Activated CD4-positive, alpha-beta T cell treated with anti-CD3 and anti-CD28 coated beads for 36 hours (primary cell): ENCODE data around the gene ZNF580. TPM values are rescaled to one million over a fixed set of nuclear protein-coding genes. Genes with fewer than 3 reads are reported as not detected.
A peak's percentile ranks its signal among the peaks of the same experiment; 100 is the strongest.

Experiments
- ATAC-seq: fragments of 200-7000 bp; cut with Tn5 transposase; one replicate; pipeline ENCODE4 v1.10.0; 2021; ENCODE audit warnings: mild to moderate bottlenecking, moderate library complexity
- CTCF ChIA-PET: fragments of 350-600 bp; sonication (Branson Sonifier 250); formaldehyde crosslinking; loops from one replicate; lab custom pipeline; 2021; ENCODE audit warnings: antibody characterized with exemption; lab: Charles Lee
- POLR2A ChIA-PET: fragments of 350-600 bp; sonication (Branson Sonifier 250); formaldehyde crosslinking; loops from one replicate; lab custom pipeline; 2021; ENCODE audit warnings: antibody characterized with exemption, inconsistent platforms; lab: Charles Lee
- DNase-seq: peaks from one replicate; pipeline ENCODE4 v3.0.0-alpha.2; 2020
- H3K27ac Mint-ChIP-seq: one replicate; pipeline ENCODE4 v1.8.0; 2021; ENCODE audit warnings: mixed read lengths
- H3K27me3 Mint-ChIP-seq: one replicate; pipeline ENCODE4 v1.8.0; 2021; ENCODE audit warnings: mixed read lengths
- H3K36me3 Mint-ChIP-seq: one replicate; pipeline ENCODE4 v1.8.0; 2021; ENCODE audit warnings: low read depth, mixed read lengths
- H3K4me1 Mint-ChIP-seq: one replicate; pipeline ENCODE4 v1.8.0; 2021; ENCODE audit warnings: mixed read lengths
- H3K4me3 Mint-ChIP-seq: one replicate; pipeline ENCODE4 v1.8.0; 2021; ENCODE audit warnings: mild to moderate bottlenecking, moderate library complexity, mixed read lengths
- H3K9me3 Mint-ChIP-seq: one replicate; pipeline ENCODE4 v1.8.0; 2021; ENCODE audit warnings: low read depth, mixed read lengths
- intact Hi-C, 2 experiments: fragments of 100-400 bp; cut with DNase I in 1 of 2; cut with micrococcal nuclease in 1 of 2; formaldehyde crosslinking; loops; one replicate each; pipeline versions ENCODE4 v1.14.2 to v1.15.1; 2022 to 2024; cut with DNase I, micrococcal nuclease
- total RNA-seq, 2 experiments: library from RNA; stranded (reverse); gene quantifications; one replicate each; pipeline ENCODE4 v1.2.3, GENCODE V29; 2021

Gene ZNF580
- 10 to 100 TPM; 24.2 to 35.6 TPM for total RNA-seq

- POLR2A ChIA-PET: interaction anchor here (1.0 kb wide), 1 partner anchor 13 kb away, joined by 4 read pairs; no protein-coding TSS in a partner anchor
- peaks cover 61% of the 10 kb centered on the region for H3K4me1 Mint-ChIP-seq
These were observed at the start of gene ZNF580 for GRCh38 chr19:55640577-55641425. ZNF580 (plus strand) TSS chr19:55641002; CDS start chr19:55642509, 1,507 bp downstream.

GRCh38 chr19:55591555-55591954 is 49.2 kb upstream of the ZNF580 start:
- peaks cover 8% of the 10 kb centered on the region for H3K4me1 Mint-ChIP-seq

More at GRCh38 chr19:55640577-55641425, at the start of gene ZNF580:
- Mint-ChIP-seq H3K4me3 (peak within 1 kb of the TSS; percentile 93), H3K36me3 (peaks cover 53% of the 10 kb centered on the region), H3K27me3 (no peaks in the 10 kb centered on the region), H3K9me3 (no peaks in the 10 kb centered on the region), H3K27ac (peak within 1 kb of the TSS; percentile 94)
- intact Hi-C loops: loop anchor here (1.0 to 5.0 kb wide), 7 partner anchors 34 to 1178 kb away; partner anchors contain the start of genes PPP6R1 (in 2 of the 2), ZNF865 (in 2 of the 2), KMT5C (in 1 of the 2) and LENG9 (in 1 of the 2)
- ATAC-seq: peak; percentile 34
- peak; percentile 79 for DNase-seq
- CTCF ChIA-PET: interaction anchor here (0.9 to 2.1 kb wide), 3 partner anchors 14 to 60 kb away, joined by 5 to 15 read pairs (median 6); partner anchors contain the start of genes U2AF2 and ZNF579

DNA sequence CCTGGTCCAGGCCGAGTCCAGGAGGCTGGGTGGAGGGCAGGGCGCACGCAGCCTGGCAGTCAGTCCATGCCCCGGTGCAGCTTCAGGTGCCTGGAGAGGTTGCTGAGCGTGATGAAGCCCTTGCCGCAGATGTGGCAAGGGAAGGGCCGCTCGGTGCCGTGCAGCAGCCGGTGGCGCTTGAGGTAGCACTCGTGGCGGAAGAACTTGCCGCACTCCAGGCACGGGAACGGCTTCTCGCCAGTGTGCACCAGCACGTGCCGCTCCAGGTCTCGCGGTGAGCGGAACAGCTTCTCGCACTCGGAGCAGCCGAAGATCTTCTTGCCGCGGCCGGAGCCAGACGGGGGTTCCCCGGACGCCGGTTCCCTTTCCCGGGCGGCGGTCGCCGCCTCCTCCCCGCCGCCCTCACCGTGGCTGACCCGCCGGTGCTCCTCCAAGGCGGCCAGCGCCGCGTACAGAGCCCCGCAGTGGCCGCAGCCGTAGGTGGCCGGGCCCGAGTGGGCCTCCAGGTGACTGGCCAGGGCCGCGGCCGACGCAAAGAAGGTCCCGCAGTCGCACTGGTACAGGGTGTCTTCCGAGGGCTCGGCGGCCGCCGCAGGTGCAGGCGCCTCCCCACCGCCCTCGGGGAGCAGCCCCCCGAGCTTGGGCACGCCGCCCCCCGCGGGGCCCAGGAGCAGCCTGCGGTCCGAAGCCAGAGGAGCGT is 48.3 kb upstream of the ZNF580 start:
- peaks cover 6% of the 10 kb centered on the region for H3K4me1 Mint-ChIP-seq
- ChIA-PET POLR2A (no interaction called here), CTCF (no interaction called here)
- peaks cover 37% of the 10 kb centered on the region for H3K36me3 Mint-ChIP-seq
- no peaks in the 10 kb centered on the region for H3K9me3 Mint-ChIP-seq
- intact Hi-C loops: no loop called here
- ATAC-seq (no peak), DNase-seq (no peak)
- H3K4me3 Mint-ChIP-seq: no peak overlapping the region
- no peaks in the 10 kb centered on the region for H3K27me3 Mint-ChIP-seq
- no peak overlapping the region for H3K27ac Mint-ChIP-seq

More at GRCh38 chr19:55591555-55591954, 49.2 kb upstream of the ZNF580 start:
- ChIA-PET POLR2A (no interaction called here), CTCF (no interaction called here)
- H3K27me3 Mint-ChIP-seq: no peaks in the 10 kb centered on the region
- no peak overlapping the region for H3K27ac Mint-ChIP-seq
- ATAC-seq: no peak
- intact Hi-C loops: no loop called here
- DNase-seq: no peak
- no peak overlapping the region for H3K4me3 Mint-ChIP-seq
- H3K36me3 Mint-ChIP-seq: peaks cover 31% of the 10 kb centered on the region
- no peaks in the 10 kb centered on the region for H3K9me3 Mint-ChIP-seq

DNA sequence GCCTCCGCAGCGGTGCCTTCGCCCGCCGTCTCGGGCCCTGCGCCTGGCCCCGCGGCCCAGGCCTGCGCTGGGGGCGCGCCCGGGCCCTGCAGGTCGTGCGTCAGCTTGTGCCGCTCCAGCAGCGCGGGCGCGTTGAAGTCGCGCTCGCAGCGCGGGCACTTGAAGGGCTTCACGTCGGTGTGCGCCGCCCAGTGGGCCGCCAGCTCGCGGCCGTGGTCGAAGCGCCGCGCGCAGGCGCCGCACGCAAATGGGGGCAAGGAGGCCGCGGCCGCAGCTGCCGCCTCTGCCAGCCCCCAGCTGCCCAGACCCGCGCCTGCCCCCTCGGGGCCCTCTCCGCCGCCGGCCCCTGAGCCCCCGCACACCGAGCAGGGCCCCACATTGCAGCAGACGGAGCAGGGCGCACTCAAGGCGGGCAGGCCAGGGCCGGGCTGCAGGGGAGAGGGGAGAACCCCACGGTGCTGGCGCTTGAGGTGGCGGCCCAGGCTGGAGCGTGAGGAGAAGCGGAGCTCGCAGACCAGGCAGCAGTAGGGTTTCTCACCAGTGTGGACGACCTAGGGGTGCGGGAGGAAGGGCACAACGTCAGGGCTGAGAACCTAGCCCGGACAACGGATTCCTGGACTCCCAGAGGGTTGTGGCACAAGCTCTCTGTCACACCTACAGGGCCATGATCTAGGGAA is 47.6 kb upstream of the ZNF580 start:
- no peak overlapping the region for H3K27ac Mint-ChIP-seq
- POLR2A ChIA-PET: no interaction called here
- intact Hi-C loops: no loop called here
- H3K36me3 Mint-ChIP-seq: peaks cover 40% of the 10 kb centered on the region
- no peaks in the 10 kb centered on the region for H3K27me3 Mint-ChIP-seq
- CTCF ChIA-PET: interaction anchor here (0.9 kb wide), 1 partner anchor 28 kb away, joined by 3 read pairs; no protein-coding TSS in a partner anchor
- ATAC-seq (no peak), DNase-seq (no peak)
- peaks cover 6% of the 10 kb centered on the region for H3K4me1 Mint-ChIP-seq
- no peak overlapping the region for H3K4me3 Mint-ChIP-seq
- no peaks in the 10 kb centered on the region for H3K9me3 Mint-ChIP-seq

GRCh38 chr19:55594996-55595545 is 45.7 kb upstream of the ZNF580 start:
- no peak overlapping the region for H3K4me3 Mint-ChIP-seq
- peaks cover 44% of the 10 kb centered on the region for H3K36me3 Mint-ChIP-seq
- H3K27ac Mint-ChIP-seq: no peak overlapping the region
- POLR2A ChIA-PET: no interaction called here
- no peak for ATAC-seq
- H3K4me1 Mint-ChIP-seq: peaks cover 12% of the 10 kb centered on the region
- intact Hi-C loops: no loop called here
- no peak for DNase-seq
- CTCF ChIA-PET: interaction anchor here (0.6 to 1.6 kb wide), 2 partner anchors 11 to 35 kb away, joined by 3 to 4 read pairs; no protein-coding TSS in a partner anchor
- no peaks in the 10 kb centered on the region for H3K9me3 Mint-ChIP-seq
- no peaks in the 10 kb centered on the region for H3K27me3 Mint-ChIP-seq

DNA sequence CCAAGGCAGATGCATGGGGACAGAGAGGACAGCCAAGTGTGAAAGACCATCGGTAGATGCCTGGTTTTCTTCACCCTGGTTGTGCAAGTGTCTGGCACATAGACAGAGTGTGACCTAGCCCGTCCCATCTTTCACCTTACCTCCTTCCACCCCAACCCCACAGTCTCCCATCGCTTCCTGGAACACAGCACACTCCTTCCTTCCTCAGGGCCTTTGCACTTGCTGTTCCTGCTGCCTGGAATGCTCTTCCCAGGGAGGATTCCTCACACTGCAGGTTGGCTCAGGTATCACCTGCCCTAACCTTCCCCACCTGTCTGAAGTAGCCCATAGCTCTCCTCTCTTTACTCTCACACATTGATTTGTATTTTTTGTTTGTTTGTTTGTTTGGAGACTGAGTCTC is 44.5 kb upstream of the ZNF580 start:
- no peaks in the 10 kb centered on the region for H3K27me3 Mint-ChIP-seq
- CTCF ChIA-PET: interaction anchor here (1.6 kb wide), 1 partner anchor 10 kb away, joined by 4 read pairs; no protein-coding TSS in a partner anchor
- POLR2A ChIA-PET: no interaction called here

GRCh38 chr19:55597501-55597921 is 43.3 kb upstream of the ZNF580 start:
- Mint-ChIP-seq H3K9me3 (no peaks in the 10 kb centered on the region), H3K4me1 (peaks cover 23% of the 10 kb centered on the region), H3K27ac (no peak overlapping the region), H3K36me3 (peaks cover 40% of the 10 kb centered on the region), H3K4me3 (no peak overlapping the region), H3K27me3 (no peaks in the 10 kb centered on the region)
- no peak for DNase-seq
- intact Hi-C loops: no loop called here
- CTCF ChIA-PET: interaction anchor here (1.4 kb wide), 1 partner anchor 9 kb away, joined by 3 read pairs; no protein-coding TSS in a partner anchor
- POLR2A ChIA-PET: no interaction called here
- ATAC-seq: no peak

More for the DNA sequence above, 44.5 kb upstream of the ZNF580 start:
- Mint-ChIP-seq H3K4me1 (peaks cover 16% of the 10 kb centered on the region), H3K27ac (peak overlapping the region; percentile 10), H3K36me3 (peaks cover 43% of the 10 kb centered on the region), H3K9me3 (no peaks in the 10 kb centered on the region), H3K4me3 (no peak overlapping the region)
- ATAC-seq (no peak), DNase-seq (no peak)
- intact Hi-C loops: no loop called here

- intact Hi-C loops: loop anchor here (2.0 kb wide), 4 partner anchors 17 to 1731 kb away; partner anchors contain the start of genes MYADM (in 1 of the 2) and ZNF579 (in 1 of the 2)
- POLR2A ChIA-PET: no interaction called here
- DNase-seq (no peak), ATAC-seq (no peak)
- no peaks in the 10 kb centered on the region for H3K9me3 Mint-ChIP-seq
- no peak overlapping the region for H3K4me3 Mint-ChIP-seq
- peak overlapping the region; percentile 8 for H3K27ac Mint-ChIP-seq
- no peaks in the 10 kb centered on the region for H3K27me3 Mint-ChIP-seq
- CTCF ChIA-PET: interaction anchor here (1.4 kb wide), 1 partner anchor 8 kb away, joined by 3 read pairs; no protein-coding TSS in a partner anchor
- peaks cover 41% of the 10 kb centered on the region for H3K36me3 Mint-ChIP-seq
- peaks cover 23% of the 10 kb centered on the region for H3K4me1 Mint-ChIP-seq
These were observed 42.8 kb upstream of the ZNF580 start for GRCh38 chr19:55598034-55598433.

GRCh38 chr19:55598719-55599467 is 41.9 kb upstream of the ZNF580 start:
- Mint-ChIP-seq H3K9me3 (no peaks in the 10 kb centered on the region), H3K4me1 (peaks cover 28% of the 10 kb centered on the region), H3K4me3 (peak overlapping the region; percentile 89), H3K36me3 (peaks cover 44% of the 10 kb centered on the region), H3K27me3 (no peaks in the 10 kb centered on the region), H3K27ac (peak overlapping the region; percentile 99)
- DNase-seq: peak; percentile 98
- ChIA-PET CTCF (interaction anchor here (0.5 to 1.3 kb wide), 6 partner anchors 39 to 419 kb away, joined by 3 to 7 read pairs (median 4); partner anchors contain the start of genes SYT5 and U2AF2), POLR2A (interaction anchor here (0.5 to 1.8 kb wide), 12 partner anchors 11 to 1135 kb away, joined by 3 to 12 read pairs (median 4); partner anchors contain the start of genes CCDC106, LENG9, SYT5 and U2AF2)
- ATAC-seq: peak; percentile 79
- intact Hi-C loops: loop anchor here (1.0 to 2.0 kb wide), 21 partner anchors 12 to 1732 kb away; partner anchors contain the start of genes U2AF2 (in 2 of the 2), ZNF579 (in 2 of the 2), ZNF784 (in 2 of the 2) and EPN1 (in 1 of the 2)
